Upper lobe of left lung (tissue), 6 donors: ENCODE data around the gene RAB19. TPM values are rescaled to one million over a fixed set of nuclear protein-coding genes. Genes with fewer than 3 reads are reported as not detected.

Source experiments
- ATAC-seq, 2 donors: fragments of 200-7000 bp; cut with Tn5 transposase; one replicate each; pipeline ENCODE4 v1.9.1; 2022; ENCODE audit warnings: mild to moderate bottlenecking in 2 of 2, moderate library complexity in 2 of 2; ENCODE audit not compliant: low FRiP score in 2 of 2
- DNase-seq, 2 donors: peaks; one replicate each; pipeline ENCODE4 v3.0.0-alpha.2; 2019 to 2020
- H3K27ac ChIP-seq, 4 donors: fragments of 200-600 bp; sonication (generic); one replicate each; pipeline ENCODE4 v1.5.1; 2016 to 2019
- H3K27me3 ChIP-seq, 4 donors: fragments of 200-600 bp; sonication (generic); one replicate each; pipeline ENCODE4 v1.5.1; 2017 to 2019
- H3K36me3 ChIP-seq, 4 donors: fragments of 200-600 bp; sonication (generic); one replicate each; pipeline ENCODE4 v1.5.1; 2016 to 2019
- H3K4me1 ChIP-seq, 4 donors: fragments of 200-600 bp; sonication (generic); one replicate each; pipeline ENCODE4 v1.5.1; 2018 to 2019
- H3K4me3 ChIP-seq, 4 donors: fragments of 200-600 bp; sonication (generic); one replicate each; pipeline ENCODE4 v1.5.1; 2017 to 2019; ENCODE audit warnings: mild to moderate bottlenecking in 2 of 4, moderate library complexity in 1 of 4
- H3K9me3 ChIP-seq, 4 donors: fragments of 200-600 bp; sonication (generic); one replicate each; pipeline ENCODE4 v1.5.1; 2018 to 2019
- EP300 ChIP-seq, 4 donors: sonication (generic); formaldehyde crosslinking; IDR thresholded peaks; one replicate each; pipeline ENCODE4 v1.5.1; 2017; ENCODE audit warnings: antibody characterized with exemption in 4 of 4, control low read depth in 2 of 4
- POLR2A ChIP-seq, 4 donors: fragments of 450-650 bp; IDR thresholded peaks; one replicate each; pipeline ENCODE4 v1.5.1; 2016 to 2017; ENCODE audit warnings: antibody characterized with exemption in 4 of 4, mild to moderate bottlenecking in 2 of 4
- POLR2AphosphoS5 ChIP-seq, 2 donors: sonication (generic); formaldehyde crosslinking; IDR thresholded peaks; one replicate each; pipeline ENCODE4 v1.5.1; 2017; ENCODE audit warnings: antibody characterized with exemption in 2 of 2
- WGBS, 2 donors: methylation state at CpG; one replicate each; pipeline ENCODE4 v1.1.5; 2017 to 2018; 5-methylcytosine and 5-hydroxymethylcytosine counted together
- total RNA-seq, 6 donors: library from RNA; depleted of rRNA in 4 of 6; stranded (reverse); fragments of >200 nt in 4 of 6; gene quantifications; one replicate each; pipeline versions ENCODE4 v1.1.0 to v1.2.1, GENCODE V29; 2016 to 2021
- TF ChIP-seq, protein P1 (sequence below), 6 experiments: fragments of 450-650 bp in 4 of 6; fragments of 200-600 bp in 2 of 6; sonication (generic) in 2 of 6; IDR thresholded peaks; one replicate each; pipeline ENCODE4 v1.5.1; 2016 to 2019; ENCODE audit warnings: antibody characterized with exemption in 6 of 6
- donor health status: DM: no; HTN: no; CAD: no; lungs with moderate emphysema.
- donor health status: DM: no; HTN: yes; CAD: no; lungs with severe emphysema.

RAB19 gene
- total RNA-seq, 6 donors from 2014 or later: 1.2 to 7.3 (median 2.8) TPM

DNA sequence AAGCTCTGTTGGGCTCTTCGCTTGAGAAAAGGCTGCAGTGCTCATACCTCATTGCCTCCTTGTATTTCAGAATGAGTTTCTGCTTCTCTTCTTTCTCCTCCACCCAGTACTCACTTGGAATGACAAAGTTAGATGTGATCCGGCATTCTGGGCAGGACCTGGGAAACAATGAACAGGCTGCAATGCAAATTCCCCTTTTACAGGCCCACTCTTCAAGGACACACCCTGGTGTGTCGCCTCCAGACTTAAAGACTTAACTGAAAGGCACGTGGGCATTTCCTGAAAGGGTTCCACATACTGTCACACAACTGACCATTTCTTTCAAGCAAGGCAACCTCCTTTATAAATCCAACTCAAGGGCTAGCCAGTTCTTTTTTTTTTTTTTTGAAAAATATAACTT lies 51.9 kb downstream of the RAB19 start:
- no peak for ATAC-seq
- peaks cover 16 to 80% (median 52%) of the 10 kb centered on the region in 4 donors for H3K36me3 ChIP-seq
- no peaks in the 10 kb centered on the region for H3K27me3 ChIP-seq
- no peak for DNase-seq
- H3K4me1 ChIP-seq: peaks cover 7 to 10% (median 10%) of the 10 kb centered on the region in 4 donors
- H3K4me3 ChIP-seq: no peak overlapping the region
- WGBS, 2 donors: 59 to 71% methylated on average over 4 of the region's 4 CpGs
- H3K27ac ChIP-seq: no peak overlapping the region
- TF ChIP-seq, protein P1, sequence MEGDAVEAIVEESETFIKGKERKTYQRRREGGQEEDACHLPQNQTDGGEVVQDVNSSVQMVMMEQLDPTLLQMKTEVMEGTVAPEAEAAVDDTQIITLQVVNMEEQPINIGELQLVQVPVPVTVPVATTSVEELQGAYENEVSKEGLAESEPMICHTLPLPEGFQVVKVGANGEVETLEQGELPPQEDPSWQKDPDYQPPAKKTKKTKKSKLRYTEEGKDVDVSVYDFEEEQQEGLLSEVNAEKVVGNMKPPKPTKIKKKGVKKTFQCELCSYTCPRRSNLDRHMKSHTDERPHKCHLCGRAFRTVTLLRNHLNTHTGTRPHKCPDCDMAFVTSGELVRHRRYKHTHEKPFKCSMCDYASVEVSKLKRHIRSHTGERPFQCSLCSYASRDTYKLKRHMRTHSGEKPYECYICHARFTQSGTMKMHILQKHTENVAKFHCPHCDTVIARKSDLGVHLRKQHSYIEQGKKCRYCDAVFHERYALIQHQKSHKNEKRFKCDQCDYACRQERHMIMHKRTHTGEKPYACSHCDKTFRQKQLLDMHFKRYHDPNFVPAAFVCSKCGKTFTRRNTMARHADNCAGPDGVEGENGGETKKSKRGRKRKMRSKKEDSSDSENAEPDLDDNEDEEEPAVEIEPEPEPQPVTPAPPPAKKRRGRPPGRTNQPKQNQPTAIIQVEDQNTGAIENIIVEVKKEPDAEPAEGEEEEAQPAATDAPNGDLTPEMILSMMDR (IDR thresholded peaks at IDR 0.05): no peak
- TF ChIP-seq POLR2A (IDR thresholded peaks at IDR 0.05) (no peak), POLR2AphosphoS5 (IDR thresholded peaks at IDR 0.05) (no peak), EP300 (IDR thresholded peaks at IDR 0.05) (no peak)
- no peaks in the 10 kb centered on the region for H3K9me3 ChIP-seq

GRCh38 chr7:140456551-140457051 lies 52.7 kb downstream of the RAB19 start:
- DNase-seq: peak in 1 of 2 donors; percentile 26
- 72 to 82% methylated on average over 9 of the region's 9 CpGs for WGBS, 2 donors
- Histone ChIP-seq H3K4me1 (peaks cover 5 to 10% (median 8%) of the 10 kb centered on the region in 4 donors), H3K4me3 (no peak overlapping the region), H3K27me3 (no peaks in the 10 kb centered on the region), H3K27ac (peak overlapping the region in 1 of 4 donors; percentile 19), H3K36me3 (peaks cover 22 to 88% (median 59%) of the 10 kb centered on the region in 4 donors), H3K9me3 (no peaks in the 10 kb centered on the region)
- TF ChIP-seq POLR2AphosphoS5 (IDR thresholded peaks at IDR 0.05): no peak
- no peak for TF ChIP-seq EP300 (IDR thresholded peaks at IDR 0.05)
- no peak for TF ChIP-seq POLR2A (IDR thresholded peaks at IDR 0.05)
- TF ChIP-seq, protein P1 (IDR thresholded peaks at IDR 0.05): no peak
- no peak for ATAC-seq

GRCh38 chr7:140458201-140458600 lies 54.3 kb downstream of the RAB19 start:
- TF ChIP-seq EP300 (IDR thresholded peaks at IDR 0.05) (no peak), POLR2AphosphoS5 (IDR thresholded peaks at IDR 0.05) (no peak), POLR2A (IDR thresholded peaks at IDR 0.05) (no peak)
- TF ChIP-seq, protein P1 (IDR thresholded peaks at IDR 0.05): no peak
- no peak overlapping the region for H3K27ac ChIP-seq
- ATAC-seq (no peak), DNase-seq (no peak)
- H3K9me3 ChIP-seq: no peaks in the 10 kb centered on the region
- no peak overlapping the region for H3K4me3 ChIP-seq
- 92% methylated on average over 3 of the region's 3 CpGs for WGBS, 2 donors
- H3K27me3 ChIP-seq: no peaks in the 10 kb centered on the region
- H3K4me1 ChIP-seq: peaks cover 5 to 10% (median 8%) of the 10 kb centered on the region in 4 donors
- H3K36me3 ChIP-seq: peaks cover 24 to 93% (median 55%) of the 10 kb centered on the region in 4 donors

DNA sequence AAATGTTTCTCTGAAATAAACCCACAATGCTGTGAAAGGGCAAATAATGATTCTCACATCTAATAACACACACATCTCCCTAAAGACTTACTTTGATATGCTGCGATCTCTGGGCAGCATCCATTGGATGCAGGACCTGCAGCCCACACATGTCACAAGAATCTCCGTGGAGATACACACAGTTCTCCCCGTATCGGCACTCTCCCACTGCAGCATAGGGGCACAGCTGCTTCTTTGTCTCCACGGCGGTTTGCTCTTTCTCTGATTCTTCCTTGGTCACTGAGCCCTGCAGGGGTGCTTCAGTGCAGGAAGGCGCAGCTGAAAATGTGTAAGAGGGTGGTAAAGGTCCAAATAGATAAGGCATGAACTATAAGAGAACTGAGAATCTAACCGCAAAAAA lies 55.1 kb downstream of the RAB19 start:
- H3K4me1 ChIP-seq: peaks cover 5 to 10% (median 8%) of the 10 kb centered on the region in 4 donors
- no peak overlapping the region for H3K27ac ChIP-seq
- DNase-seq (no peak), ATAC-seq (no peak)
- WGBS, 2 donors: 92 to 94% methylated on average over 8 of the region's 8 CpGs
- H3K4me3 ChIP-seq: no peak overlapping the region
- peaks cover 24 to 92% (median 52%) of the 10 kb centered on the region in 4 donors for H3K36me3 ChIP-seq
- no peaks in the 10 kb centered on the region for H3K27me3 ChIP-seq
- TF ChIP-seq, protein P1 (IDR thresholded peaks at IDR 0.05): no peak
- no peak for TF ChIP-seq POLR2AphosphoS5 (IDR thresholded peaks at IDR 0.05)
- TF ChIP-seq POLR2A (IDR thresholded peaks at IDR 0.05): no peak
- TF ChIP-seq EP300 (IDR thresholded peaks at IDR 0.05): no peak
- no peaks in the 10 kb centered on the region for H3K9me3 ChIP-seq

- Histone ChIP-seq H3K9me3 (no peaks in the 10 kb centered on the region), H3K27me3 (no peaks in the 10 kb centered on the region), H3K27ac (no peak overlapping the region), H3K4me3 (no peak overlapping the region), H3K4me1 (no peaks in the 10 kb centered on the region), H3K36me3 (peaks cover 25 to 89% (median 47%) of the 10 kb centered on the region in 4 donors)
- no peak for ATAC-seq
- 95 to 97% methylated on average over 2 of the region's 2 CpGs for WGBS, 2 donors
- no peak for DNase-seq
- TF ChIP-seq POLR2AphosphoS5 (IDR thresholded peaks at IDR 0.05) (no peak), POLR2A (IDR thresholded peaks at IDR 0.05) (no peak), EP300 (IDR thresholded peaks at IDR 0.05) (no peak)
- TF ChIP-seq, protein P1 (IDR thresholded peaks at IDR 0.05): no peak
These were observed 59.3 kb downstream of the RAB19 start for GRCh38 chr7:140463111-140463510.
